ENCODE measurements around the gene MRPL48. TPM values are rescaled to one million over a fixed set of nuclear protein-coding genes. Genes with fewer than 3 reads are reported as not detected.

MRPL48 gene
- total RNA-seq, 1 experiment from 2014 or later: 38.7 TPM

DNA sequence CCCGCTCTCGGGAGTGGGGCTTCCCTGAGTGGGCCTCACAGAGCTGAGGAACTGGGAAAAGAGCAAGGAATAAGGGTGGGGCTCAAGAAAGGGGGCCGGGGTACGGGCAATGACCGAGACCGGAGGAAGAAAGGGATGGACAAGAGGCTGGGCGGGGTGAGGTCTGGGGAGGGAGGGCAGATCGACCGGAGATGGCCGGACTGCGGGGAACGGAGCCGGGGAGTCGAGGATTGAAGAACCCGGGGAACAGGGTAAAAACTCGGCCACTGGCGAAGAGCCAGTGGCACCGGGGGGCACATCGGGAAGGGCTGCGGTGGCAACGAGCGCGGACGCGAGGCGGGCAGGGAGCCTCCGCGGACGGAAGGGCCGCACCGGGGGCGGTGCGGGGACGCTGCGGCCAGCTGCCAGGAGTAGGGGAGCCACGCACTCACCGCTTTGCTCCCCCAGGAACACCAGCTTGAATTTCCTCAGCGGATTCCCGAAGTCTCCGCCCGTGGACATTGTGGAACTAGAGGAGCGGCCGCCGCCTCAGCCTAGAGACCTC lies 27.5 kb upstream of the MRPL48 start:
- peak; percentile 5; the same call in 1 of the 2 replicates for ATAC-seq
- Mint-ChIP-seq H3K9me3 (no peaks in the 10 kb centered on the region), H3K27ac (peak overlapping the region; percentile 74), H3K4me3 (peak overlapping the region; percentile 95), H3K36me3 (peaks cover 4% of the 10 kb centered on the region; the same call in 1 of the 2 replicates), H3K27me3 (ENCODE audit: low read depth) (no peaks in the 10 kb centered on the region), H3K4me1 (peaks cover 28% of the 10 kb centered on the region)
- ChIA-PET POLR2A (interaction anchor here (1.9 to 2.0 kb wide), 2 partner anchors 19 to 24 kb away, joined by 9 to 40 read pairs; no protein-coding TSS in a partner anchor), CTCF (interaction anchor here (1.0 to 2.6 kb wide), 5 partner anchors 19 to 171 kb away, joined by 3 to 27 read pairs (median 5); no protein-coding TSS in a partner anchor)
- DNase-seq (ENCODE audit: low spot score): peak; percentile 46
- TF ChIP-seq ZNF232 (CRISPR knock-in tag; IDR thresholded peaks at IDR 0.05): 0 out of 2 replicates have a peak, but pooled peaks have one; percentile 0
- TF ChIP-seq NR2C2 (CRISPR knock-in tag; IDR thresholded peaks at IDR 0.05): no peak
- TF ChIP-seq NFE2L1 (CRISPR knock-in tag; IDR thresholded peaks at IDR 0.05): no peak
- TF ChIP-seq CREM (CRISPR knock-in tag; IDR thresholded peaks at IDR 0.05): no peak
- TF ChIP-seq RELA (CRISPR knock-in tag; IDR thresholded peaks at IDR 0.05; ENCODE audit: borderline replicate concordance): 0 out of 2 replicates have a peak, but pooled peaks have one; percentile 65
- TF ChIP-seq IRF2 (CRISPR knock-in tag; IDR thresholded peaks at IDR 0.05; ENCODE audit: borderline replicate concordance, low read depth): no peak
- 0 out of 2 replicates have a peak, but pooled peaks have one; percentile 53 for TF ChIP-seq MYBL2 (CRISPR knock-in tag; IDR thresholded peaks at IDR 0.05)
- TF ChIP-seq, protein P1, sequence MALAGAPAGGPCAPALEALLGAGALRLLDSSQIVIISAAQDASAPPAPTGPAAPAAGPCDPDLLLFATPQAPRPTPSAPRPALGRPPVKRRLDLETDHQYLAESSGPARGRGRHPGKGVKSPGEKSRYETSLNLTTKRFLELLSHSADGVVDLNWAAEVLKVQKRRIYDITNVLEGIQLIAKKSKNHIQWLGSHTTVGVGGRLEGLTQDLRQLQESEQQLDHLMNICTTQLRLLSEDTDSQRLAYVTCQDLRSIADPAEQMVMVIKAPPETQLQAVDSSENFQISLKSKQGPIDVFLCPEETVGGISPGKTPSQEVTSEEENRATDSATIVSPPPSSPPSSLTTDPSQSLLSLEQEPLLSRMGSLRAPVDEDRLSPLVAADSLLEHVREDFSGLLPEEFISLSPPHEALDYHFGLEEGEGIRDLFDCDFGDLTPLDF (CRISPR knock-in tag; IDR thresholded peaks at IDR 0.05): no peak
- no peak for TF ChIP-seq ESRRA (CRISPR knock-in tag; IDR thresholded peaks at IDR 0.05; ENCODE audit: borderline replicate concordance)
- TF ChIP-seq GABPB1 (CRISPR knock-in tag; IDR thresholded peaks at IDR 0.05): no peak
- TF ChIP-seq, protein P2, sequence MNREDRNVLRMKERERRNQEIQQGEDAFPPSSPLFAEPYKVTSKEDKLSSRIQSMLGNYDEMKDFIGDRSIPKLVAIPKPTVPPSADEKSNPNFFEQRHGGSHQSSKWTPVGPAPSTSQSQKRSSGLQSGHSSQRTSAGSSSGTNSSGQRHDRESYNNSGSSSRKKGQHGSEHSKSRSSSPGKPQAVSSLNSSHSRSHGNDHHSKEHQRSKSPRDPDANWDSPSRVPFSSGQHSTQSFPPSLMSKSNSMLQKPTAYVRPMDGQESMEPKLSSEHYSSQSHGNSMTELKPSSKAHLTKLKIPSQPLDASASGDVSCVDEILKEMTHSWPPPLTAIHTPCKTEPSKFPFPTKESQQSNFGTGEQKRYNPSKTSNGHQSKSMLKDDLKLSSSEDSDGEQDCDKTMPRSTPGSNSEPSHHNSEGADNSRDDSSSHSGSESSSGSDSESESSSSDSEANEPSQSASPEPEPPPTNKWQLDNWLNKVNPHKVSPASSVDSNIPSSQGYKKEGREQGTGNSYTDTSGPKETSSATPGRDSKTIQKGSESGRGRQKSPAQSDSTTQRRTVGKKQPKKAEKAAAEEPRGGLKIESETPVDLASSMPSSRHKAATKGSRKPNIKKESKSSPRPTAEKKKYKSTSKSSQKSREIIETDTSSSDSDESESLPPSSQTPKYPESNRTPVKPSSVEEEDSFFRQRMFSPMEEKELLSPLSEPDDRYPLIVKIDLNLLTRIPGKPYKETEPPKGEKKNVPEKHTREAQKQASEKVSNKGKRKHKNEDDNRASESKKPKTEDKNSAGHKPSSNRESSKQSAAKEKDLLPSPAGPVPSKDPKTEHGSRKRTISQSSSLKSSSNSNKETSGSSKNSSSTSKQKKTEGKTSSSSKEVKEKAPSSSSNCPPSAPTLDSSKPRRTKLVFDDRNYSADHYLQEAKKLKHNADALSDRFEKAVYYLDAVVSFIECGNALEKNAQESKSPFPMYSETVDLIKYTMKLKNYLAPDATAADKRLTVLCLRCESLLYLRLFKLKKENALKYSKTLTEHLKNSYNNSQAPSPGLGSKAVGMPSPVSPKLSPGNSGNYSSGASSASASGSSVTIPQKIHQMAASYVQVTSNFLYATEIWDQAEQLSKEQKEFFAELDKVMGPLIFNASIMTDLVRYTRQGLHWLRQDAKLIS (CRISPR knock-in tag; IDR thresholded peaks at IDR 0.05; ENCODE audit: borderline replicate concordance): no peak
- TF ChIP-seq NFYB (CRISPR knock-in tag; conservative IDR thresholded peaks at IDR 0.05; ENCODE audit: low read depth): no peak

DNA sequence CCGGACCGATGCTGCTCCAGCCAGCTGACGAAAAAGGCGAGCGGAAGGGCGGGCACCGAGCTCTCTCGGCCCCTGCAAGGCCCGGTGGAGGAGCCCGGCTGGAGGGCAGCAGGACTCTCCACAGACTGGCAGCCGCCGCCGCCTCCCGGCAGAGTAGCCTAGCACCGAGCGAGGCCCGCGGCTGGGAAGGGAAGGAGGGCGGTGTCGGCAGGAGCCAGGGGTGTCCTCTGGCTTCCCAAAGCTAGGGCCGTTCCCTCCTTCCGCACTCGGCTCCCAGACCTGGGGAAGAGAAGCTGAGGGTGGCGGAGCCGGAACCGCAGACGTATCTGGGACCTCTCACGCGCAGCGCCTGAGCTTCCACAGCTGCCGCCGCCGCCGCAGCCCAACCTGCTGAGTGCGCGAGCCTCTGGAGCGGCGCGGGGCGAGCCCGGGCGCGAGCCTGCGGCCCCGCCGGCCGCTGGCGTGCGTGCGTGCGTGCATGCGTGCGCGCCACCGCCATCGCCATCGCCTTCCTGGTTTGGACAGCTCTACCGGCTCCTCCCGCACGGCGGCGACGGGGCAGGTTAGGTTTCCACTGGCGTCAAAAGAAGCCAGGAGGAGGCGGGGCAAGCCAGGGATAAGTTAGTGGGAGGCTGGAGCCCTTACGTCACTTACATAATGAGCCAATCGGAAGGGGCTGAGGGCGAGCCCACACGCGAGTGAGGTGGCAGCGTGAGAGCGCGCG lies 26.8 kb upstream of the MRPL48 start, which contains the start of gene RAB6A:
Gene RAB6A (minus strand): TSS at position 396 of the 724 bp plus-strand sequence. CDS start 439 bp downstream, outside the sequence.
- peak; percentile 92 for ATAC-seq
- TF ChIP-seq SMAD3 (CRISPR knock-in tag; IDR thresholded peaks at IDR 0.05; ENCODE audit: borderline replicate concordance) (peak; percentile 67; the same call in 1 of the 2 replicates), IRF2 (CRISPR knock-in tag; IDR thresholded peaks at IDR 0.05; ENCODE audit: borderline replicate concordance, low read depth) (no peak), KAT7 (CRISPR knock-in tag; IDR thresholded peaks at IDR 0.05; ENCODE audit: borderline replicate concordance) (peak; percentile 35; the same call in 1 of the 2 replicates), ZNF232 (CRISPR knock-in tag; IDR thresholded peaks at IDR 0.05) (peak; percentile 86), ZNF121 (CRISPR knock-in tag; IDR thresholded peaks at IDR 0.05) (peak; percentile 100)
- TF ChIP-seq, protein P3, sequence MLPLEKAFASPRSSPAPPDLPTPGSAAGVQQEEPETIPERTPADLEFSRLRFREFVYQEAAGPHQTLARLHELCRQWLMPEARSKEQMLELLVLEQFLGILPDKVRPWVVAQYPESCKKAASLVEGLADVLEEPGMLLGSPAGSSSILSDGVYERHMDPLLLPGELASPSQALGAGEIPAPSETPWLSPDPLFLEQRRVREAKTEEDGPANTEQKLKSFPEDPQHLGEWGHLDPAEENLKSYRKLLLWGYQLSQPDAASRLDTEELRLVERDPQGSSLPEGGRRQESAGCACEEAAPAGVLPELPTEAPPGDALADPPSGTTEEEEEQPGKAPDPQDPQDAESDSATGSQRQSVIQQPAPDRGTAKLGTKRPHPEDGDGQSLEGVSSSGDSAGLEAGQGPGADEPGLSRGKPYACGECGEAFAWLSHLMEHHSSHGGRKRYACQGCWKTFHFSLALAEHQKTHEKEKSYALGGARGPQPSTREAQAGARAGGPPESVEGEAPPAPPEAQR (CRISPR knock-in tag; IDR thresholded peaks at IDR 0.05): no peak
- TF ChIP-seq, protein P4, sequence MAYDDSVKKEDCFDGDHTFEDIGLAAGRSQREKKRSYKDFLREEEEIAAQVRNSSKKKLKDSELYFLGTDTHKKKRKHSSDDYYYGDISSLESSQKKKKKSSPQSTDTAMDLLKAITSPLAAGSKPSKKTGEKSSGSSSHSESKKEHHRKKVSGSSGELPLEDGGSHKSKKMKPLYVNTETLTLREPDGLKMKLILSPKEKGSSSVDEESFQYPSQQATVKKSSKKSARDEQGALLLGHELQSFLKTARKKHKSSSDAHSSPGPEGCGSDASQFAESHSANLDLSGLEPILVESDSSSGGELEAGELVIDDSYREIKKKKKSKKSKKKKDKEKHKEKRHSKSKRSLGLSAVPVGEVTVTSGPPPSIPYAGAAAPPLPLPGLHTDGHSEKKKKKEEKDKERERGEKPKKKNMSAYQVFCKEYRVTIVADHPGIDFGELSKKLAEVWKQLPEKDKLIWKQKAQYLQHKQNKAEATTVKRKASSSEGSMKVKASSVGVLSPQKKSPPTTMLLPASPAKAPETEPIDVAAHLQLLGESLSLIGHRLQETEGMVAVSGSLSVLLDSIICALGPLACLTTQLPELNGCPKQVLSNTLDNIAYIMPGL (CRISPR knock-in tag; IDR thresholded peaks at IDR 0.05): peak; percentile 57
- TF ChIP-seq, protein P2 (CRISPR knock-in tag; IDR thresholded peaks at IDR 0.05; ENCODE audit: borderline replicate concordance): no peak

More for the DNA sequence above, 26.8 kb upstream of the MRPL48 start, which contains the start of gene RAB6A:
- DNase-seq (ENCODE audit: low spot score): peak; percentile 99
- Mint-ChIP-seq H3K36me3 (peaks cover 2% of the 10 kb centered on the region; the same call in 1 of the 2 replicates), H3K4me3 (peak within 1 kb of the TSS; percentile 95), H3K27ac (peak within 1 kb of the TSS; percentile 94), H3K4me1 (peaks cover 28% of the 10 kb centered on the region), H3K9me3 (no peaks in the 10 kb centered on the region), H3K27me3 (ENCODE audit: low read depth) (no peaks in the 10 kb centered on the region)
- CTCF ChIA-PET: interaction anchor here (0.8 to 2.6 kb wide), 7 partner anchors 19 to 171 kb away, joined by 3 to 27 read pairs (median 4); no protein-coding TSS in a partner anchor
- POLR2A ChIA-PET: interaction anchor here (1.0 to 2.0 kb wide), 5 partner anchors 18 to 114 kb away, joined by 4 to 40 read pairs (median 4); partner anchors contain the start of genes MRPL48 and PLEKHB1
